ENCODE measurements around the gene MEX3C. TPM values are rescaled to one million over a fixed set of nuclear protein-coding genes. Genes with fewer than 3 reads are reported as not detected.

The MEX3C gene
- total RNA-seq, 4 donors from 2014 or later, result 16.5 to 37.1 (median 23.2) TPM

GRCh38 chr18:51157215-51157614 is 40.3 kb downstream of the MEX3C start:
- Histone ChIP-seq H3K4me3 (no peak overlapping the region), H3K27ac (no peak overlapping the region), H3K27me3 (no peaks in the 10 kb centered on the region), H3K4me1 (peaks cover 0 to 6% (median 0%) of the 10 kb centered on the region in 4 donors), H3K36me3 (no peaks in the 10 kb centered on the region), H3K9me3 (no peaks in the 10 kb centered on the region)
- DNase-seq, result no peak
- TF ChIP-seq POLR2A (IDR thresholded peaks at IDR 0.05), result no peak
- no peak for TF ChIP-seq CTCF (IDR thresholded peaks at IDR 0.05)

DNA sequence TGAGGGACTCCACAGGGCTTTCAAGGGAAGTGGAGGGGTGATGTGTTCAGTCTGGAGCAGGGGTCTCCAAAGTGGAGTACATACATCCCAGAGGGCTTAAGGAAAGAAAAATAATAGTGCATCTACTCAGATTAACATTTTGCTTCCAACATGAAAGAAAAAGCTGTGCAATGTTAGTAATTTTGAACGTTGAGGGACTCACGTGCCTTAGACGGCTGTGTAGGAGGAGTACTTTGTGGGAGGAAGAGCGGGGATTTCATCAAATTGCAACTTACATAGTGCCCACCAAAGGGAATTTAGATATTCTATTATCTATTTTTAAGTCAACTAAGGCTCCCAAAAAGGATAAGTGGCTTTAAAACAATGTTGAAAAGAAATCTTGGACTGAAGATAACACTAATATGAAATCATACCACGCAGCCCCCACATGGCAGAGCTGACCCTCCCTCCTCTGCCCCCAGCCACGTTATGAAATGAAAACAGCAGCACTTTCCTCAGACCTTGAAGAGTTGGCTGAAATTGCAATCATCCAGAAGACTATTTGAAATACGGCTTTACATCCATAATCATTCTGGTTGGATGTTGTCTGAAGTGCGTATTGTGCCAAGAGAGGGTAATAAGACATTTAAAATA is 42.9 kb downstream of the MEX3C start:
- Histone ChIP-seq H3K4me1 (peaks cover 0 to 6% (median 3%) of the 10 kb centered on the region in 4 donors), H3K27me3 (no peaks in the 10 kb centered on the region), H3K36me3 (no peaks in the 10 kb centered on the region), H3K9me3 (no peaks in the 10 kb centered on the region), H3K4me3 (peak overlapping the region in 1 of 4 donors; percentile 24), H3K27ac (peak overlapping the region in 3 of 4 donors; percentile 39 to 82 (median 79))
- no peak for DNase-seq
- TF ChIP-seq CTCF (IDR thresholded peaks at IDR 0.05) (no peak), POLR2A (IDR thresholded peaks at IDR 0.05) (no peak)

DNA sequence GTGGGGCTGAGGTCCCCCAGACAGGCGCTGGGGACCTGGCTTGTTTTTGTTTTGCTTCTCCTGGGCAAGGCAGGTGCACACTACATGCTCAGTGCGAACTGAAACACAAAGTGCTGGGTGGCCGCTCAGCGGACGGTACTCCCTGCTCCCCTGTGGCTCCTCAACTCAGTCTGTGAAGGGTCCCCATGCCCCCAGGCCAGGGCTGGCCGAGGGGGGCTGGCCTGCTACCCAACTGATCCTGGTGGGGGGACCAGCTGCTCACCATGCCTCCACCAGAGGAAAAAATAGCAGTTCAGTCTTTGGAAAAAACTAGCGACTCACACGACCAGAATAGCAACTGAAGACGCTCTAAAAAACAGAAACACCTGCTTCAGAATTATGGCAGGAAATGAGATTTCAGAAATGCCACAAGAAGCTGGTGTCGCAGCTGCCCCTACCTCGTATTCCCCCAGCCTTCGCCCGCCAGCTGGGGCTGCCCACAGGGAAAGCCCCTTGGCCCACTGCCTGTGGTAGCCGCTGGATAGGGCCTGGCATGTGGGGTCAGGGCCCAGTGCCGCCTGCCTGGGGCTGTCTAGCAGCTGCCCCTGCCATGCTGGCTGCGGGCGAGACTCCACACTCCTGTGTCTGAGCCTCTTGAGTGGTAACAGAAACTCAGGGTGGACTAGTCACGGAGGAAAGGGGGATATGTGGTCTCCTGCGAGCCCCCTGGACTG is 43.7 kb downstream of the MEX3C start:
- no peak for TF ChIP-seq CTCF (IDR thresholded peaks at IDR 0.05)
- Histone ChIP-seq H3K4me3 (peak overlapping the region in 3 of 4 donors; percentile 1 to 24 (median 10)), H3K27ac (peak overlapping the region in 3 of 4 donors; percentile 39 to 82 (median 79)), H3K36me3 (no peaks in the 10 kb centered on the region), H3K27me3 (no peaks in the 10 kb centered on the region), H3K9me3 (no peaks in the 10 kb centered on the region), H3K4me1 (peaks cover 0 to 6% (median 3%) of the 10 kb centered on the region in 4 donors)
- DNase-seq, result peak in 2 of 3 donors; percentile 68 to 79

- H3K9me3 ChIP-seq, result no peaks in the 10 kb centered on the region
- no peaks in the 10 kb centered on the region for H3K27me3 ChIP-seq
- peaks cover 0 to 6% (median 3%) of the 10 kb centered on the region in 4 donors for H3K4me1 ChIP-seq
- DNase-seq, result peak in 2 of 3 donors; percentile 90 to 91
- H3K27ac ChIP-seq, result peak overlapping the region in 3 of 4 donors; percentile 30 to 82 (median 79)
- TF ChIP-seq CTCF (IDR thresholded peaks at IDR 0.05), result peak in 1 of 6 experiments; percentile 12
- no peak for TF ChIP-seq POLR2A (IDR thresholded peaks at IDR 0.05)
- no peaks in the 10 kb centered on the region for H3K36me3 ChIP-seq
- peak overlapping the region in 1 of 4 donors; percentile 31 for H3K4me3 ChIP-seq
Observed at GRCh38 chr18:51151568-51152511, 45.6 kb downstream of the MEX3C start.

- H3K9me3 ChIP-seq, result no peaks in the 10 kb centered on the region
- no peaks in the 10 kb centered on the region for H3K27me3 ChIP-seq
- H3K4me3 ChIP-seq, result no peak overlapping the region
- H3K27ac ChIP-seq, result peak overlapping the region in 3 of 4 donors; percentile 30 to 82 (median 79)
- H3K4me1 ChIP-seq, result peaks cover 0 to 6% (median 3%) of the 10 kb centered on the region in 4 donors
- no peak for TF ChIP-seq CTCF (IDR thresholded peaks at IDR 0.05)
- TF ChIP-seq POLR2A (IDR thresholded peaks at IDR 0.05), result no peak
- H3K36me3 ChIP-seq, result no peaks in the 10 kb centered on the region
- DNase-seq, result no peak
Observed at GRCh38 chr18:51151185-51151567, 46.3 kb downstream of the MEX3C start.
